Renal cortex interstitium (tissue), 11 donors: ENCODE data around the gene DCAF15. TPM values are rescaled to one million over a fixed set of nuclear protein-coding genes. Genes with fewer than 3 reads are reported as not detected.
"Not testable (repeated sequence)": the region's sequence is repeated elsewhere in the genome, so short reads cannot be mapped to it uniquely, and the experiment has no call there.

Experiments
- DNase-seq, 11 donors: peaks; one replicate each; pipeline ENCODE4 v3.0.0-alpha.2; 2013; ENCODE audit warnings: low read depth in 9 of 11, low spot score in 4 of 11; ENCODE audit errors: extremely low read depth in 1 of 11
- polyA plus RNA-seq, 3 donors: library from polyadenylated mRNA; unstranded; fragments of 120-200 nt; gene quantifications; one replicate each; pipeline ENCODE4 v1.2.1, GENCODE V29; 2013; ENCODE audit not compliant: insufficient read length in 3 of 3

DCAF15 gene
- polyA plus RNA-seq, 3 donors, result 25.7 to 37.5 (median 35.7) TPM

GRCh38 chr19:13966684-13967128, 14.4 kb downstream of the DCAF15 start:
- no peak for DNase-seq

GRCh38 chr19:13967206-13967605, 14.9 kb downstream of the DCAF15 start:
- DNase-seq, result not testable (repeated sequence)

GRCh38 chr19:13968383-13968935, 16.1 kb downstream of the DCAF15 start:
- no peak for DNase-seq

- DNase-seq, result no peak
Observed at GRCh38 chr19:13968999-13969398, 16.7 kb downstream of the DCAF15 start.

GRCh38 chr19:13969897-13970296, 17.6 kb downstream of the DCAF15 start:
- DNase-seq, result no peak

GRCh38 chr19:13971868-13972267, 19.6 kb downstream of the DCAF15 start:
- not testable (repeated sequence) for DNase-seq

- DNase-seq, result no peak
Observed at GRCh38 chr19:13972368-13973155, 20.3 kb downstream of the DCAF15 start.

- DNase-seq, result not testable (repeated sequence)
Observed at GRCh38 chr19:13973479-13973878, 21.2 kb downstream of the DCAF15 start.

GRCh38 chr19:13974073-13974472, 21.8 kb downstream of the DCAF15 start:
- peak in 1 of 11 donors; percentile 72 for DNase-seq

GRCh38 chr19:13975870-13976269, 23.6 kb downstream of the DCAF15 start:
- no peak for DNase-seq

- no peak for DNase-seq
Observed at GRCh38 chr19:13976446-13976845, 24.1 kb downstream of the DCAF15 start.

GRCh38 chr19:13977803-13978202, 25.5 kb downstream of the DCAF15 start:
- no peak for DNase-seq

GRCh38 chr19:13978351-13979243, 26.3 kb downstream of the DCAF15 start:
- peak in 7 of 11 donors; percentile 72 to 84 (median 74) for DNase-seq

- DNase-seq, result no peak
Observed at GRCh38 chr19:13979244-13979615, 26.9 kb downstream of the DCAF15 start.

- DNase-seq, result no peak
Observed at GRCh38 chr19:13979686-13980085, 27.4 kb downstream of the DCAF15 start.

GRCh38 chr19:13980340-13980739, 28.0 kb downstream of the DCAF15 start:
- no peak for DNase-seq

GRCh38 chr19:13981021-13981420, 28.7 kb downstream of the DCAF15 start:
- DNase-seq, result no peak

GRCh38 chr19:13981467-13981866, 29.2 kb downstream of the DCAF15 start:
- DNase-seq, result no peak

GRCh38 chr19:13981988-13982501, 29.7 kb downstream of the DCAF15 start:
- no peak for DNase-seq

- DNase-seq, result no peak
Observed at GRCh38 chr19:13982773-13983172, 30.5 kb downstream of the DCAF15 start.
